Activated T-cell treated with anti-CD3 and anti-CD28 coated beads for 24 hours (primary cell): ENCODE measurements around the gene AKAP7.
"Not testable (repeated sequence)": the region's sequence is repeated elsewhere in the genome, so short reads cannot be mapped to it uniquely, and the experiment has no call there.

Experiments used
- DNase-seq: peaks from one replicate; pipeline ENCODE4 v3.0.0-alpha.2; 2020; ENCODE audit warnings: low read depth

The AKAP7 gene

DNA sequence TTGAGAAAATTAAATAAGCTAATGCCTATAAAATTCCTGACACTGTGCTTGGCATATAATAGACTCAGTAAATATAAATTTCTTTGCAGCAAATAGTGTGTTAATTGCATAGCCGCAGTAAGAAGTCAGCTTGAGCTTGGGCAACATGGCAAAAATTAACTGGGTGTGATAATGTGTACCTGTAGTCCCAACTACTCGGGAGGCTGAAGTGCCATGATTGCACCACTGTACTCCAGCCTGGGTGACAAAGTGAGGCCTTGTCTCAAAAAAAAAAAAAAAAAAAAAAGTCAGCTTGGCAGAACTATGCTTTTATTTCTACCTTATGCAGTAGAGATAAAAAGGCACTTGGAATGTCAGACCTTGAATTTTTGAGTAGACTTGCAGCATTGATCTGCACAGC, 121.8 kb downstream of the AKAP7 start:
- DNase-seq: no peak

DNA sequence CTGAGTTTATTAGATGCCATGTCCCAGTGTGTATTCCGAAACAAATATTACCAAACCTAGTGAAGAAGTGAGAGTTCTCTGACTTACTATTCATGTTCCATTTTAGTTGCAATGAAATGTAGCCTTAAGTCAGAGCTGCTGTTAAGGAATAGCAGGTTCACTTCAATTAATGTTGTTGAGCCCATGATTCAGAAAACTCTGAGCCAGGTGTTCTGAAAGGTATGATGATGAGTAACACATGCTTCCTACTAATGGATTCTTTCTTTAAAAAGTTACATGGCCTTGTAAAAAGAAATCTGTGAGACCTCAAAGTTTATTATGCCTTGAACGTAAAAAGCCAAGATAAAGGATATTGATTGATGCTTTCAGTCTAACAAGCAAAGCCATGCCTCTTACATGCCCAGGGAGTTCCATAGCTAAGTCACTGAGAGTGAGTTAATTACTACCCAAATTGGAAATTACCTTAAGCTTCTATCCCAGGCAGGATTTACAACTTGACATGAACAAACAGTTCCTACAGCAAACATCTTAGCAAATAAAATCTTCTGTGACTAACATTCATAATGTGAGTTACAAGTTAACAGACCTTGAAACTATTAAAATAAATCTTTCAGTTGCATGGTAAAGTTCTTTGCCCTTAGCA, 122.9 kb downstream of the AKAP7 start:
- no peak for DNase-seq

GRCh38 chr6:131258816-131259476, 123.7 kb downstream of the AKAP7 start:
- DNase-seq: no peak

- not testable (repeated sequence) for DNase-seq
Observed at GRCh38 chr6:131260960-131261359, 125.7 kb downstream of the AKAP7 start.

DNA sequence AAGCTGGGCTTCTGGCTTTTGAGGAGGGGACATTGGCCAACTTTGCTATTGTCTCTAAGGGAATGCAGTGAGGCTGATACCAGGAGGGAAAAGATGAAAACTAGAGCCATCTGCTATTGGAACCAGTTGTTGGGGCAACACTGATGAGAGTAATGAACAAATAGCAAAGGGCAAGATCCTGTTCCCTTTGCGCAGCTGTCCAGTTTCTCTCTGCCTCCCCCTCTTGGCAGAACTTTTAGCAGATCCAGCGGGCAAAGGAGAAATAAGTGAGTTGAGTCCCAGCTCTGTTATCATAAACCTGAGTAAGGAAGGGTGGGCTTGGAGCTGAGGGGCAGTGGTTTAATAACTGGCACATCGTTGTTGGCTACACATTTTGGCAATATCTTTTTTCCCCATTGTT, 126.8 kb downstream of the AKAP7 start:
- no peak for DNase-seq

GRCh38 chr6:131265939-131266338, 130.7 kb downstream of the AKAP7 start:
- no peak for DNase-seq

GRCh38 chr6:131268303-131268702, 133.0 kb downstream of the AKAP7 start:
- DNase-seq: no peak

DNA sequence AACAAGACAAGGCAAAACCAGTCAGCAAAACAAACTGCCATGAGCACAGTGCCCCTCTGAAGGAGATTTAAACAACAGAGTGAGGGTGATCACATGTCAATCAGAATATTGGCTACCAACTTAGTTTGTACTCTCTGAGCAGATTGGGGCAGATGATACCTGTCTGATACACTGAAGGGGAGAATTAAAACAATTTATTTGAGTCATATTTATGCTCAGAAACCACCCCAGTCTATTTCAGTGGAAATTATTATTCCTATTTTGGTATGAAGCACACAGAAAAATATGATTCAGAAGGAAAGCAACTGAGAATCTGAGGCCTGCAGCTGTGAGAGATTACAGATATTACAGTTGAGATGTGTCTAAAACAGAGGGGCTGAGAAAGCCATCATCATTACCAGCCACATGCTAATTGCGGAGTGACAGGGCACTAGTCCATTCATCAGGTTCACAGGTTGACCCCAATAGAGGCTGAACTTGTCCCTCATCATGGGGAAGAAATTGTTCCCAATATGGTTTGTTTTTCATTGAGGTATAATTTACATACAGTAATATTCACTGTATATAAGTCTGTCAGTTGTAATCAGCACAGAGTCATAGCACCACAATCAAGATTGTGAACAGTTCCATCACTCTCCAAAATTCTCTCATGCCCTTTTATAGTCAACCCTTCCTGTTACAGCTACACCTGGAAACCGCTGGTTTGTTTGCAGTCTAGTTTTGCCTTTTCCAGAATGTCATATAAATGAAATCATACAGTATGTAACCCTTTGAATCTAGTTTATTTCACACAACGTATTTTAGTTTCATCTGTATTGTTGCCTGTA, 134.5 kb downstream of the AKAP7 start:
- no peak for DNase-seq

GRCh38 chr6:131270534-131270933, 135.3 kb downstream of the AKAP7 start:
- DNase-seq: no peak

DNA sequence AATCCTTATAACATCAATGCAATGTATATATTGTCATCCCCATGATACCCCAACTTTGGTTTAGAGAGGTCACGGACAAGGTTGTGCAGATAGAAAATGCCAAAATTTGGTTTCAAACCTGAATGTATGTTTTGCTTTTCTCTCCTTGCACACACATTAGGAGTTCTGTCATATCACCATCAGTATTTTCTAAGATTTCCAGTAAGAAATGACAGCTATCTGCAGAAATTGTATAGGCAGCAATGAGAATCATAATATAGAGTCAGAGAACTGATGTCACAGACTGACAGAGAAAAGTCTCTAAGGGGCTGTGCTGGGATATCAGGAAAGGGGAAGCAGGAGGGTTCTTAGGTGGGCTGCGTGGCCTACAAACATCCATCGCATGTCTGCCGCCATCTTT, 140.0 kb downstream of the AKAP7 start:
- no peak for DNase-seq

GRCh38 chr6:131277591-131277990, 142.3 kb downstream of the AKAP7 start:
- DNase-seq: no peak

- DNase-seq: peak; percentile 40
Observed at GRCh38 chr6:131281471-131282270, 146.4 kb downstream of the AKAP7 start.

GRCh38 chr6:131282365-131282764, 147.1 kb downstream of the AKAP7 start:
- DNase-seq: no peak

- no peak for DNase-seq
Observed at GRCh38 chr6:131283466-131284175, 148.4 kb downstream of the AKAP7 start.

DNA sequence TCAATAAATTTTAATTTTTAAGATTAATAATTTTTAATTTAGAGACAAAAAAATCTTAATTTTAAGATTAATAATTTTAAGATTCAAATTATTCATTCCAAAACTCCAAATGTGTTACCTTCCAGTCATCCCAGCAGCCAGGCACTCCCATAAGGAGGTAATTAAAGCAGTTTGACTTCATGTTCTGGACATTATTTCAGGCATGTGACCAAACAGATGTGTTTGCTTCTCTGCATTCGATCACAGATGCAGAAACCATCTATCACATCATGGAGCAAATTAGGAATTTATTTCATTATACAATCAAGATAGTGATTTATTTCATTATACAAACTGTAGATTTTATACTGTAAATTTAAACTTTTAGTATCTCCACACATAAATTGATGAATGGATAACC, 150.3 kb downstream of the AKAP7 start:
- DNase-seq: no peak

DNA sequence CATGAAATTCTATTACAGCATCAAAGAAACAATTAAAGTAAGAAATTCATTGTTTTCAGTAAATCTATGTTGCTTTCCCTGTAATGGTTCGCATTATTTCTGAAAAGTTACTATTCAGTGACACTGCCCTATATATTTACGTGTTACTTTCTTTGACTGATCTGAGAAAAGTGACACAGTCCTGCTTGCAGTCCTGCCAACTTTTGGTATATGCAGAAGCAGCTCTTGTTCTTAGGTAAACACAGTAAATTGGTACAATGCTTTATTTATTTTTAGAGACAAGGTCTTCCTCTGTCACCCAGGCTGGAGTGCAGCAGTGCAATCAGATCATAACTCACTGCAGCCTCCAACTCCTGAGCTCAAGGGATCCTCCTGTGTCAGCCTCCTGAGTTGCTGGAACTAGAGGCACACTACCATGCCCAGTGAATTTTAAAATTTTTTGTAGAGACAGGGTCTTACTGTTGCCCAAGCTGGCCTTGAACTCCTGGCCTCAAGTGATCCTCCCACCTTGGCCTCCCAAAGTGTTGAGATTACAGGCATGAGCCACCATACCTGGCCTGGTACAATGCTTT, 151.3 kb downstream of the AKAP7 start:
- DNase-seq: no peak

DNA sequence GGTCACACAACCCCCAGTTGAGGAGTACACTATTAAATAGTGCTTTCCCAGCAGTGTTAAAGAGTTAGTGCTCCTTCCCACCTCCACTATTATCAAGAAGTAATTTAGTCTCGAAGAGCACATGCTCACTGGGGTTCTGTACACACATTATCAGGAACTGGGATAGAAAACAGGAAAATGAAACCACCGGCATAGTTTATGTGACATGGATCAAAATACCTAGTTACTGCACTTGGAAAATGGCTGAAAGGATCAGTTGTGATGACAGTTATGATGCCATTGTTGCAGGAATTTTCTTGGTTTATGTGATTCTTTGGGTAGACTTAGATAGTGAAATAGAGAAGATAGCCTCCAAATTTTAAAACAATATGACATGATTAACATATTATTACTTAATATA, 152.9 kb downstream of the AKAP7 start:
- no peak for DNase-seq

DNA sequence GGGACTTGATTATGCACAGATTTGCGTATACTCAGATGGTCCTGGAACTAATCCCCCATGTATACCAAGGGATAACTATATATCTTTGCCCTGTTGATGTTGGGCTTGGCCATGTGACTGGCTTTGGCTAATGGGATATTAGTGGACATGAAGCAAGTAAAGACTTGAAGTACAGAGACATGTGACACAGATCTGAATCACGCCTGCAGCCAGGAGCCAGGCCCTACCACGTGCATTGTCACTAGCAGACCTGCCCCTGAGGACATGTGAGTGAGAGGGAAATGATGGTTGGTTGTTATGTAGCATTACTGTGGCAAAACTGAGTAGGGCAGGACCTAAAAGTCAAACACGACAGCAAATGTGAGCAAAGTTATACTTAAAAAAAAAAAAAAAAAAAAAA, 155.7 kb downstream of the AKAP7 start:
- no peak for DNase-seq

GRCh38 chr6:131292145-131292938, 157.1 kb downstream of the AKAP7 start:
- no peak for DNase-seq

DNA sequence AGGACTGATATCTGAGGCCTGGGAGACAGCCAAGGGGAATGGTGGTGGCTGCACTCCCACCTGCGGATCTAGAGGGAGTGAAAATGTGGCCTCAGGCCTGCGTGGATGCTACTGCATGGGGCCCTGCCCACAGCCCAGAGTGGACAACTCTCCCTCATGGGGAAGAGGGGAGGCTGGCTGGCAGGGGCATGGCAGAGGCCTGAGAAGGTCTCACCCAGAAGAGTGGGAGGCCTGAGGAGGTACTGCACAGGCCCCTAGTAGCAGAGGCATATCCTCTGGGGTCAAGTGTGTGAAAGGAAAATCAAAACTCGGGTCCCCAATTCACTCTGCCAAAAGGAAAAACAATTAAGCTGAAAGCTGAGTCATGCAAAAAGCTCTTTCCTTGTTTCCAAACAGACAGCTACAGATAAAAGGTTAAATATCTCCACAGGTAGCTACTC, 158.2 kb downstream of the AKAP7 start:
- no peak for DNase-seq
